GM10248 (cell line): Measurements from ENCODE around the gene GPR18.

ENCODE experiments used
- CTCF ChIA-PET: fragments of 300-600 bp; sonication (Branson Sonifier 250); formaldehyde crosslinking; extraction: SDS; loops from one replicate; lab custom pipeline; 2021; ENCODE audit warnings: antibody characterized with exemption; lab: Yijun Ruan, JAX
- POLR2A ChIA-PET: fragments of 350-650 bp; sonication (Branson Sonifier 250); formaldehyde crosslinking; extraction: SDS; loops from one replicate; lab custom pipeline; 2020; ENCODE audit warnings: antibody characterized with exemption; lab: Yijun Ruan, JAX
- DNase-seq: peaks from one replicate; pipeline ENCODE4 v3.0.0; 2012; ENCODE audit errors: extremely low spot score
- CTCF ChIP-seq: IDR thresholded peaks from 2 replicates; pipeline ENCODE4 v1.5.1; 2012; ENCODE audit warnings: mild to moderate bottlenecking, low read depth; ENCODE audit errors: extremely low read depth, missing control alignments, control extremely low read depth

The GPR18 gene

DNA sequence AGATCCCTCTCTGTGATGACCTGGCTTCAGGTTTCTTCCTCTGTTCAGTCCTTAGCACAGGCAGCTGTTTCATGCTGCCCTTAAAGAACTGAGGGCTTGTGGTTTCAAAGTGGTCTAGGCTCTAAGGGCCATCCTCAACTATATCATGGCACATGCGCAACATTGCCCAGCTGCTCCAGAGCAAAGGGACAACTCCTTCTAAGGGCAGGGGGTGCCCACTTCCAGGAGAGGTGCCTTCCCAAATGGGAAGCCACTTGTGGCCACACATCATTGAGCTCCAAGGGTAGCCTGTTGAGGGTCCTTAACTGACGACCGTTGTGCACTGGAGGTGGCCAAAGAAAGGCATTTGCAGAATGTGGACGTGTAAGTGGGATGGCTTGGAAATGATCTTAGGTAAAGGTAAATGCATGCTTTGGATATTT lies 41.8 kb upstream of the GPR18 start:
- TF ChIP-seq CTCF: no peak
- DNase-seq: no peak
- ChIA-PET POLR2A (no interaction called here), CTCF (interaction anchor here (1.0 to 4.2 kb wide), 9 partner anchors 9 to 137 kb away, joined by 3 to 25 read pairs (median 4); no protein-coding TSS in a partner anchor)

DNA sequence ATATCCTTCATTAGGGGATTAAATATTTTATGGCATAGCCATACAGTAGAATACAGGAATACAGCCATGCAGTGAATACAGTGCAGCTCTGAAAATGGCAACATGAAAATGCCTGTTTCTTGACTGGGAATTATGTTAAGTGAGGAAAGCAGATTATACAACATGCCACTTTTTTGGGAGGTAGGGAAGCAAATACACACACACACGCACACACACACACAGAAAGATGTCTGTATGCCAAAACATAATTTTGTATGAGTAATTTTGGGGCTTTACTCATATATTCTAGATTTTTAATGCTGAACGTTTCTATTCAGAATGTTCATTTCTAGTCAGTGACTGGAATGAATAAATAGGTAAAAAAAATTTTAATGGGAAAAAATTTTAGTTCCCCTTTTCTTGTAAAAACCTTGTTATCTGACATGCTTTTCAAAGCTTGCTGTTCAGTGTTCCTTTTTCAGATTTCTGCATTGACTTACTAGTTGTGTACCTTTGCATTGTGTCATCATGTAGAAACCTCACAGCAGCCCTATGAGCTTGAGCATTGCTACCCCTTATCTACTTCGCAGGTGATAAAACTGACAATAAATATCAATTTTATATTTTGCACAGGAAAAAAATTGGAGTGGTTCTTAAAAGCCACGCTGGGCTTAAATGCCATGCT lies 41.2 kb upstream of the GPR18 start:
- no peak for TF ChIP-seq CTCF
- DNase-seq: no peak
- CTCF ChIA-PET: interaction anchor here (1.0 to 4.2 kb wide), 10 partner anchors 9 to 138 kb away, joined by 3 to 25 read pairs (median 4); no protein-coding TSS in a partner anchor
- POLR2A ChIA-PET: no interaction called here

- ChIA-PET CTCF (interaction anchor here (1.2 to 4.2 kb wide), 9 partner anchors 10 to 139 kb away, joined by 3 to 25 read pairs (median 4); no protein-coding TSS in a partner anchor), POLR2A (no interaction called here)
- TF ChIP-seq CTCF: no peak
- no peak for DNase-seq
These were observed 39.9 kb upstream of the GPR18 start for GRCh38 chr13:99298056-99298455.

GRCh38 chr13:99297331-99297730 lies 39.2 kb upstream of the GPR18 start:
- POLR2A ChIA-PET: no interaction called here

GRCh38 chr13:99296398-99296797 lies 38.2 kb upstream of the GPR18 start:
- ChIA-PET POLR2A (no interaction called here), CTCF (interaction anchor here (0.9 to 4.2 kb wide), 6 partner anchors 15 to 141 kb away, joined by 3 to 25 read pairs (median 4); no protein-coding TSS in a partner anchor)
- no peak for DNase-seq
- TF ChIP-seq CTCF: no peak

More at GRCh38 chr13:99297331-99297730, 39.2 kb upstream of the GPR18 start:
- DNase-seq: no peak
- TF ChIP-seq CTCF: no peak
- CTCF ChIA-PET: interaction anchor here (1.0 to 4.2 kb wide), 10 partner anchors 13 to 140 kb away, joined by 3 to 25 read pairs (median 4); no protein-coding TSS in a partner anchor

DNA sequence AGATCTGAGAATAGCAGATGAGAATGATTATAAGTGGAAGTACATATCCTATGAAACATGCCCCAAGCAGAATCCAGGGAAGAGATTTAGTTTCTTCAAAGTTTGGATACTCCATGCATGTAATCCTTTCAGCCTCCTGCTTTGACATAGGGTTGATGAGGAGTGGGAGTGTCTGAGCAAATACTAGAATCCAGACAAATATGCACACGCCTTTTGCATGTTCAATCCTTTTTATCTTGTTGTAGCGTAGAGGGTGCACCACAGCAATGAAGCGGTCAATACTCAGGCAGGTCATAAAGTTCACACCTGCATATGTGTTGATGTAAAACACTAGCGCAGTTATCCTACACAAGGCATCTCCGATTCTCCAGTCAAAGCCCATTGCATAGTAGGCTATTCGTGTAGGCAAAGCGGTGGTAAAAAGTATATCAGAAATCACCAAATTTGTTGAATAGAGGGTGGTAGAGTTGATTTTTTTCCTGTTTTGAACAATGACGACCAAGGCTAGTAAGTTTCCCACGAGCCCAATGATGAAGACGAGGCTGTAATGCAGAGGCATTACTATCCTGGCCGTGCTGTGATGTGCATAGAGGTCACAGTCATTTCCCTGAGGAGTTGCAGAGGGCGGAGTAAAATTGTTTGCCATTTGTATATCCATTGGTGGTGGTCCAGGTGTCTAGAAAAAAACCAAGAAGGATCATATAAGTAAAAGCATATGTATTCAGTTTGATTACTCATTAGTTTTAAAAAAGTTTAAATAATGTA lies 37.5 kb upstream of the GPR18 start:
- no peak for DNase-seq
- no peak for TF ChIP-seq CTCF
- ChIA-PET CTCF (interaction anchor here (0.9 to 1.3 kb wide), 2 partner anchors 14 to 30 kb away, joined by 3 to 4 read pairs; no protein-coding TSS in a partner anchor), POLR2A (no interaction called here)
